Breast epithelium (tissue), 4 donors: ENCODE results near the gene PLEKHN1. TPM values are rescaled to one million over a fixed set of nuclear protein-coding genes. Genes with fewer than 3 reads are reported as not detected.
"Not testable (repeated sequence)": the region's sequence is repeated elsewhere in the genome, so short reads cannot be mapped to it uniquely, and the experiment has no call there.

ENCODE experiments used
- DNase-seq, 2 donors: peaks; one replicate each; pipeline ENCODE4 v3.0.0-alpha.2; 2019; ENCODE audit warnings: low spot score in 2 of 2
- H3K27ac ChIP-seq, 2 donors: fragments of 200-600 bp; sonication (generic) in 1 of 2; one replicate each; pipeline ENCODE4 v1.5.1; 2016 to 2019; ENCODE audit warnings: mild to moderate bottlenecking in 1 of 2
- H3K27me3 ChIP-seq, 2 donors: fragments of 200-600 bp; sonication (generic) in 1 of 2; one replicate each; pipeline versions ENCODE4 v1.5.1 to v1.6.0; 2017 to 2019; ENCODE audit warnings: control low read depth in 1 of 2, mild to moderate bottlenecking in 1 of 2
- H3K36me3 ChIP-seq: fragments of 200-600 bp; one replicate; pipeline ENCODE4 v1.5.1; 2019
- H3K4me1 ChIP-seq, 2 donors: fragments of 200-600 bp; sonication (generic); one replicate each; pipeline ENCODE4 v1.5.1; 2016 to 2019; ENCODE audit warnings: control low read depth in 1 of 2
- H3K4me3 ChIP-seq, 3 donors: fragments of 200-600 bp; sonication (generic); 1 replicate in 2 of 3; 2 replicates in 1 of 3; pipeline ENCODE4 v1.5.1; 2016 to 2019; ENCODE audit warnings: mild to moderate bottlenecking in 3 of 3, moderate library complexity in 2 of 3
- H3K9me3 ChIP-seq, 2 donors: fragments of 200-600 bp; sonication (generic) in 1 of 2; one replicate each; pipeline ENCODE4 v1.5.1; 2016 to 2019; ENCODE audit warnings: control low read depth in 1 of 2
- CTCF ChIP-seq, 3 donors: fragments of 450-650 bp; IDR thresholded peaks; one replicate each; pipeline ENCODE4 v1.5.1; 2016 to 2017; ENCODE audit warnings: antibody characterized with exemption in 3 of 3, mild to moderate bottlenecking in 3 of 3, moderate library complexity in 3 of 3
- POLR2A ChIP-seq: fragments of 450-650 bp; IDR thresholded peaks from one replicate; pipeline ENCODE4 v1.6.1; 2016; ENCODE audit warnings: antibody characterized with exemption, mild to moderate bottlenecking, moderate library complexity
- POLR2AphosphoS5 ChIP-seq, 3 donors: sonication (generic); formaldehyde crosslinking; IDR thresholded peaks; one replicate each; pipeline ENCODE4 v1.6.1; 2017; ENCODE audit warnings: antibody characterized with exemption in 3 of 3
- intact Hi-C: fragments of 100-400 bp; cut with DNase I; formaldehyde crosslinking; loops from one replicate; pipeline ENCODE4 v1.15.1; 2023; ENCODE audit warnings: low total_unique reads
- total RNA-seq, 3 donors: library from RNA; depleted of rRNA; stranded (reverse); fragments of >200 nt; gene quantifications; one replicate each; pipeline ENCODE4 v1.1.0, GENCODE V29; 2016

Gene PLEKHN1
- total RNA-seq, 3 donors from 2014 or later = 0.16 to 2.8 (median 1.6) TPM

DNA sequence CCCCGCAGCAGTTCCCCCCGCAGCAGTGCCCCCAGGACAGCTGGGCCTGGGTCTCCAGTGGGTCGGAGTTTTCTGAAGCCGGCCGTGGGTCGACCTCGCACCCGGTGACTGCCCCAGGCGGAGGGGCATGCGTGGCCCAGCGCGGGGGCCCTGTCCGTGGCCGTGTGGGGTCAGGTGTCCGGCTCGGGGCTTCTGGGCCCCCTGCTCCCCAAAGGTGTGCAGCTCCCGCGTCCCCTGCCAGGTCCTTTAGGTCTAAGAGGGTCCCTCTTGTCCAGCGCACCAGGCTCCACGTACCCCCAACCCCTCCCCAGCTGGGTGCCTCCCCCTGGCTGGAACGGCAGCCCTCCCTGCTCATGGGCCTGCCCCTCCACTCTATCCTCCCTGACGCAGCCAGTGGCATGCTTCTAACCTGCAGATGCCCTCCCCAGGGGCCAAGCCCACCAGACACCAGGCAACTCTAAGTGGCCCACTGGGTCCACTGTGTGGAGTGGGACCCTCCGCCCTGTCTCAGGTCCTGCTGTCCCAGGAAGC, 39.6 kb downstream of the PLEKHN1 start:
- H3K4me3 ChIP-seq = no peak overlapping the region
- H3K4me1 ChIP-seq = peaks cover 0 to 13% of the 10 kb centered on the region in 2 donors
- TF ChIP-seq CTCF (IDR thresholded peaks at IDR 0.05) = no peak
- no peak for TF ChIP-seq POLR2AphosphoS5 (IDR thresholded peaks at IDR 0.05)
- H3K36me3 ChIP-seq = no peaks in the 10 kb centered on the region
- DNase-seq = no peak
- peaks cover 0 to 4% of the 10 kb centered on the region in 2 donors for H3K27me3 ChIP-seq
- intact Hi-C loops = no loop called here
- peak overlapping the region in 1 of 2 donors; percentile 0 for H3K27ac ChIP-seq
- no peaks in the 10 kb centered on the region for H3K9me3 ChIP-seq

- Histone ChIP-seq H3K9me3 (no peaks in the 10 kb centered on the region), H3K27ac (no peak overlapping the region), H3K36me3 (no peaks in the 10 kb centered on the region), H3K4me1 (peaks cover 0 to 8% of the 10 kb centered on the region in 2 donors), H3K4me3 (no peak overlapping the region), H3K27me3 (peaks cover 0 to 2% of the 10 kb centered on the region in 2 donors)
- no peak for DNase-seq
- no peak for TF ChIP-seq POLR2A
- no peak for TF ChIP-seq CTCF (IDR thresholded peaks at IDR 0.05)
- TF ChIP-seq POLR2AphosphoS5 (IDR thresholded peaks at IDR 0.05) = no peak
- intact Hi-C loops = no loop called here
Observed at GRCh38 chr1:1006305-1007159, 40.2 kb downstream of the PLEKHN1 start.

GRCh38 chr1:1010131-1010530, 43.8 kb downstream of the PLEKHN1 start:
- H3K4me1 ChIP-seq, intact Hi-C loops, H3K27me3 ChIP-seq, DNase-seq, H3K4me3 ChIP-seq, H3K9me3 ChIP-seq, H3K27ac ChIP-seq, H3K36me3 ChIP-seq: not testable (repeated sequence)

- Histone ChIP-seq H3K4me3 (no peak overlapping the region), H3K9me3 (no peaks in the 10 kb centered on the region), H3K36me3 (no peaks in the 10 kb centered on the region), H3K27me3 (no peaks in the 10 kb centered on the region), H3K27ac (no peak overlapping the region), H3K4me1 (no peaks in the 10 kb centered on the region)
- intact Hi-C loops = no loop called here
- DNase-seq = no peak
- no peak for TF ChIP-seq POLR2A
- no peak for TF ChIP-seq POLR2AphosphoS5 (IDR thresholded peaks at IDR 0.05)
- TF ChIP-seq CTCF (IDR thresholded peaks at IDR 0.05) = no peak
Observed at GRCh38 chr1:1011396-1011949, 45.2 kb downstream of the PLEKHN1 start.

- intact Hi-C loops, DNase-seq, H3K9me3 ChIP-seq, H3K36me3 ChIP-seq, H3K4me1 ChIP-seq, H3K27me3 ChIP-seq: not testable (repeated sequence)
- Histone ChIP-seq H3K27ac (peak overlapping the region; percentile 82 to 92), H3K4me3 (peak overlapping the region; percentile 56 to 69 (median 64))
Observed at GRCh38 chr1:1012736-1013104, 46.4 kb downstream of the PLEKHN1 start.
